LNCAP (cell line): ENCODE results near the gene SLC7A1.

Source experiments
- CTCF ChIP-seq: fragments of 450-650 bp; IDR thresholded peaks from 2 replicates; pipeline ENCODE4 v1.5.1; 2017; ENCODE audit warnings: mild to moderate bottlenecking

The SLC7A1 gene

GRCh38 chr13:29595380-29596063, at the start of gene SLC7A1:
Gene SLC7A1 (minus strand): TSS chr13:29595688. CDS start chr13:29536188, 59,500 bp downstream.
- no peak for TF ChIP-seq CTCF

- TF ChIP-seq CTCF = no peak
Measured at GRCh38 chr13:29640665-29641064, 45.2 kb upstream of the SLC7A1 start.

GRCh38 chr13:29624997-29625396, 29.5 kb upstream of the SLC7A1 start:
- no peak for TF ChIP-seq CTCF

GRCh38 chr13:29621841-29622240, 26.4 kb upstream of the SLC7A1 start:
- TF ChIP-seq CTCF = no peak

GRCh38 chr13:29621051-29621800, 25.7 kb upstream of the SLC7A1 start:
- no peak for TF ChIP-seq CTCF

GRCh38 chr13:29619995-29620394, 24.5 kb upstream of the SLC7A1 start:
- TF ChIP-seq CTCF = no peak

GRCh38 chr13:29613101-29613500, 17.6 kb upstream of the SLC7A1 start:
- no peak for TF ChIP-seq CTCF
